NCI-H2171 treated with DMSO at 0.1 percent for 48 hours (cell line): ENCODE results near the gene BTG2.

Source experiments
- DNase-seq: peaks from one replicate; lab custom pipeline; 2025; lab: John Stamatoyannopoulos, UW

The BTG2 gene

GRCh38 chr1:203276916-203277545 lies 28.3 kb upstream of the BTG2 start:
- DNase-seq, result no peak

- peak; percentile 39 for DNase-seq
These were observed 27.0 kb upstream of the BTG2 start for GRCh38 chr1:203278082-203278884.

GRCh38 chr1:203278885-203279406 lies 26.4 kb upstream of the BTG2 start:
- no peak for DNase-seq

- no peak for DNase-seq
These were observed 25.3 kb upstream of the BTG2 start for GRCh38 chr1:203280061-203280460.

- no peak for DNase-seq
These were observed 24.3 kb upstream of the BTG2 start for GRCh38 chr1:203281033-203281432.

- no peak for DNase-seq
These were observed 23.3 kb upstream of the BTG2 start for GRCh38 chr1:203281851-203282661.

GRCh38 chr1:203282720-203283542 lies 22.4 kb upstream of the BTG2 start:
- DNase-seq, result peak; percentile 99

GRCh38 chr1:203283597-203283996 lies 21.7 kb upstream of the BTG2 start:
- DNase-seq, result no peak

- no peak for DNase-seq
These were observed 20.8 kb upstream of the BTG2 start for GRCh38 chr1:203284411-203285123.

- DNase-seq, result no peak
These were observed 18.9 kb upstream of the BTG2 start for GRCh38 chr1:203286161-203286984.

- peak; percentile 70 for DNase-seq
These were observed 18.0 kb upstream of the BTG2 start for GRCh38 chr1:203287109-203287893.

GRCh38 chr1:203287898-203288297 lies 17.4 kb upstream of the BTG2 start:
- DNase-seq, result no peak

GRCh38 chr1:203288400-203288799 lies 16.9 kb upstream of the BTG2 start:
- DNase-seq, result peak; percentile 72

- DNase-seq, result peak; percentile 47
These were observed 15.9 kb upstream of the BTG2 start for GRCh38 chr1:203289281-203289981.

GRCh38 chr1:203289982-203290260 lies 15.4 kb upstream of the BTG2 start:
- DNase-seq, result no peak

- peak; percentile 94 for DNase-seq
These were observed 14.8 kb upstream of the BTG2 start for GRCh38 chr1:203290261-203291089.

- peak; percentile 24 for DNase-seq
These were observed 13.9 kb upstream of the BTG2 start for GRCh38 chr1:203291201-203292096.
